H1 (cell line): ENCODE measurements around the gene LECT2. TPM values are rescaled to one million over a fixed set of nuclear protein-coding genes. Genes with fewer than 3 reads are reported as not detected.

ENCODE experiments used
- CTCF ChIA-PET: fragments of 300-600 bp; sonication (Branson Sonifier 250); formaldehyde crosslinking; loops from one replicate; lab custom pipeline; 2021; ENCODE audit not compliant: partially characterized antibody; lab: Charles Lee
- POLR2A ChIA-PET: fragments of 300-600 bp; sonication (Branson Sonifier 250); formaldehyde crosslinking; loops from one replicate; lab custom pipeline; 2021; ENCODE audit warnings: inconsistent platforms; ENCODE audit not compliant: partially characterized antibody; lab: Charles Lee
- DNase-seq, 2 experiments: peaks; one replicate each; pipeline versions ENCODE4 v3.0.0 to v3.0.0-alpha.2; 2010 to 2022; ENCODE audit warnings: low spot score in 2 of 2, low read depth in 1 of 2, mixed read lengths in 1 of 2
- FAIRE-seq: peaks from 2 replicates; lab custom pipeline; 2011; peaks lifted over from hg19 to GRCh38; lab: Jason Lieb, UNC
- H2AFZ ChIP-seq: 2 replicates; pipeline ENCODE4 v1.8.1; 2012; ENCODE audit warnings: low read length, inconsistent platforms
- H2AK5ac ChIP-seq: 2 replicates; pipeline ENCODE4 v1.6.1; 2013; ENCODE audit warnings: low read depth, low read length
- H2BK120ac ChIP-seq: replicated peaks from 2 replicates; pipeline ENCODE3; 2013; ENCODE audit warnings: low read depth, low read length, inconsistent platforms
- H2BK12ac ChIP-seq: 2 replicates; pipeline ENCODE4 v1.6.1; 2013; ENCODE audit warnings: low read depth, low read length
- H2BK15ac ChIP-seq: 2 replicates; pipeline ENCODE4 v1.6.1; 2013; ENCODE audit warnings: low read length
- H2BK20ac ChIP-seq: 2 replicates; pipeline ENCODE4 v1.6.1; 2013; ENCODE audit warnings: low read length
- H2BK5ac ChIP-seq: 2 replicates; pipeline ENCODE4 v1.6.1; 2013; ENCODE audit warnings: low read depth, low read length
- H3K14ac ChIP-seq: 2 replicates; pipeline ENCODE4 v1.6.1; 2013; ENCODE audit warnings: inconsistent platforms; ENCODE audit not compliant: insufficient read length
- H3K18ac ChIP-seq: 2 replicates; pipeline ENCODE4 v1.6.1; 2013; ENCODE audit warnings: low read length; ENCODE audit errors: extremely low read depth
- H3K23ac ChIP-seq: 2 replicates; pipeline ENCODE4 v1.6.1; 2013; ENCODE audit warnings: inconsistent platforms; ENCODE audit not compliant: insufficient read length
- H3K23me2 ChIP-seq: 2 replicates; pipeline ENCODE4 v1.6.1; 2013; ENCODE audit warnings: low read depth, low read length
- H3K27ac ChIP-seq: 2 replicates; pipeline ENCODE4 v1.6.1; 2011; ENCODE audit warnings: low read depth, low read length, inconsistent platforms
- H3K27me3 ChIP-seq, 4 experiments: replicated peaks in 1 of 4; 1 replicate in 1 of 4; 2 replicates in 3 of 4; pipeline versions ENCODE4 v1.6.1 to v1.8.1; 2011 to 2013; ENCODE audit warnings: low read length in 3 of 4, mild to moderate bottlenecking in 3 of 4, inconsistent platforms in 2 of 4, mixed read lengths in 2 of 4, moderate library complexity in 1 of 4; ENCODE audit not compliant: control insufficient read depth in 3 of 4, insufficient read depth in 3 of 4; ENCODE audit errors: extremely low read depth in 1 of 4
- H3K36me3 ChIP-seq, 4 experiments: 2 replicates each; pipeline versions ENCODE4 v1.6.1 to v1.8.1; 2011 to 2013; ENCODE audit warnings: mild to moderate bottlenecking in 4 of 4, low read length in 3 of 4, moderate library complexity in 2 of 4, control low read depth in 1 of 4, inconsistent platforms in 1 of 4; ENCODE audit not compliant: insufficient read depth in 4 of 4, control insufficient read depth in 2 of 4
- H3K4ac ChIP-seq: replicated peaks from 2 replicates; pipeline ENCODE3; 2013; ENCODE audit warnings: low read length, low read depth, mixed read lengths, inconsistent platforms; ENCODE audit not compliant: insufficient read length
- H3K4me1 ChIP-seq, 4 experiments: replicated peaks in 1 of 4; 1 replicate in 1 of 4; 2 replicates in 3 of 4; pipeline versions ENCODE4 v1.6.1 to v1.8.1; 2011 to 2013; ENCODE audit warnings: low read length in 3 of 4, inconsistent platforms in 2 of 4, mixed read lengths in 1 of 4; ENCODE audit not compliant: insufficient read depth in 4 of 4, control insufficient read depth in 3 of 4
- H3K4me2 ChIP-seq, 2 experiments: 2 replicates each; pipeline versions ENCODE4 v1.6.1 to v1.8.1; 2011 to 2013; ENCODE audit warnings: low read depth in 2 of 2, low read length in 2 of 2, control low read depth in 1 of 2, inconsistent platforms in 1 of 2, mild to moderate bottlenecking in 1 of 2; ENCODE audit not compliant: insufficient read depth in 1 of 2
- H3K4me3 ChIP-seq, 4 experiments: fragments of 200-600, 300-600 bp in 1 of 4; sonication (generic), shearing (Covaris generic), sonication (Bioruptor Twin) in 1 of 4; 2 replicates each; pipeline versions ENCODE4 v1.5.1 to v1.8.1; 2011 to 2016; ENCODE audit warnings: low read length in 4 of 4, low read depth in 3 of 4, control low read depth in 2 of 4, inconsistent platforms in 2 of 4, mild to moderate bottlenecking in 2 of 4, mixed read lengths in 1 of 4, moderate library complexity in 1 of 4; ENCODE audit not compliant: insufficient read depth in 2 of 4; ENCODE audit errors: extremely low read depth in 1 of 4
- H3K56ac ChIP-seq: replicated peaks from 2 replicates; pipeline ENCODE3; 2013; ENCODE audit warnings: low read depth, mild to moderate bottlenecking, mixed read lengths, low read length, inconsistent platforms; ENCODE audit not compliant: insufficient read length
- H3K79me1 ChIP-seq: 2 replicates; pipeline ENCODE4 v1.6.1; 2013; ENCODE audit warnings: low read depth, low read length, control low read depth
- H3K79me2 ChIP-seq, 2 experiments: 2 replicates each; pipeline versions ENCODE4 v1.6.1 to v1.8.1; 2012 to 2013; ENCODE audit warnings: low read length in 2 of 2, mild to moderate bottlenecking in 2 of 2, inconsistent platforms in 1 of 2; ENCODE audit not compliant: insufficient read depth in 2 of 2, control insufficient read depth in 1 of 2
- H3K9ac ChIP-seq, 4 experiments: replicated peaks in 1 of 4; 1 replicate in 1 of 4; 2 replicates in 3 of 4; pipeline versions ENCODE4 v1.6.1 to v1.8.1; 2011 to 2013; ENCODE audit warnings: low read depth in 3 of 4, low read length in 3 of 4, control low read depth in 2 of 4, mild to moderate bottlenecking in 2 of 4, moderate library complexity in 2 of 4, inconsistent platforms in 1 of 4; ENCODE audit errors: extremely low read depth in 1 of 4
- H3K9me3 ChIP-seq, 2 experiments: 2 replicates each; pipeline versions ENCODE4 v1.6.1 to v1.8.1; 2012 to 2013; ENCODE audit warnings: mild to moderate bottlenecking in 2 of 2, moderate library complexity in 2 of 2, control low read depth in 1 of 2, inconsistent platforms in 1 of 2, low read depth in 1 of 2, low read length in 1 of 2, mixed read lengths in 1 of 2; ENCODE audit not compliant: insufficient read depth in 2 of 2
- H4K20me1 ChIP-seq, 2 experiments: replicated peaks in 1 of 2; 2 replicates each; pipeline versions ENCODE3 to v1.8.1; 2011 to 2013; ENCODE audit warnings: inconsistent platforms in 2 of 2, low read length in 2 of 2, mild to moderate bottlenecking in 1 of 2; ENCODE audit not compliant: insufficient read depth in 2 of 2, control insufficient read depth in 1 of 2
- H4K5ac ChIP-seq: 2 replicates; pipeline ENCODE4 v1.6.1; 2013; ENCODE audit warnings: low read length, low read depth, mixed read lengths, inconsistent platforms; ENCODE audit not compliant: insufficient read length
- H4K8ac ChIP-seq: 2 replicates; pipeline ENCODE4 v1.8.0; 2013; ENCODE audit warnings: mild to moderate bottlenecking, moderate library complexity, low read length, inconsistent platforms; ENCODE audit not compliant: insufficient read depth; ENCODE audit errors: extremely low read depth
- H4K91ac ChIP-seq: replicated peaks from 2 replicates; pipeline ENCODE3; 2013; ENCODE audit warnings: low read length, mixed read lengths, inconsistent platforms; ENCODE audit not compliant: insufficient read length
- CEBPB ChIP-seq: IDR thresholded peaks from 2 replicates; pipeline ENCODE4 v1.6.1; 2012; ENCODE audit warnings: low read depth, low read length
- CHD2 ChIP-seq: IDR thresholded peaks from 2 replicates; pipeline ENCODE4 v1.6.1; 2012; ENCODE audit warnings: low read length, improper control_type of control experiment
- GABPA ChIP-seq: IDR thresholded peaks from 2 replicates; pipeline ENCODE4 v1.6.1; 2011; ENCODE audit warnings: mild to moderate bottlenecking, low read length, moderate library complexity, borderline replicate concordance; ENCODE audit not compliant: insufficient read depth
- HDAC2 ChIP-seq, 2 experiments: fragments of 300-600 bp in 1 of 2; sonication (generic) in 1 of 2; IDR thresholded peaks; 2 replicates each; pipeline ENCODE4 v1.6.1; 2011 to 2012; ENCODE audit warnings: low read depth in 2 of 2, low read length in 2 of 2, mild to moderate bottlenecking in 2 of 2, moderate library complexity in 2 of 2, borderline replicate concordance in 1 of 2, inconsistent platforms in 1 of 2
- KDM1A ChIP-seq: fragments of 200-600, 300-600 bp; sonication (generic); IDR thresholded peaks from 2 replicates; pipeline ENCODE4 v1.7.1; 2016; ENCODE audit warnings: mild to moderate bottlenecking, low read length, borderline replicate concordance
- KDM4A ChIP-seq: IDR thresholded peaks from one replicate; pipeline ENCODE4 v1.7.1; 2012; ENCODE audit warnings: low read depth, mild to moderate bottlenecking, moderate library complexity, low read length, inconsistent platforms; ENCODE audit not compliant: severe bottlenecking
- POLR2A ChIP-seq, 2 experiments: IDR thresholded peaks; 1 replicate in 1 of 2; 2 replicates in 1 of 2; pipeline ENCODE4 v1.6.1; 2011; ENCODE audit warnings: low read depth in 2 of 2, low read length in 2 of 2, mild to moderate bottlenecking in 2 of 2; ENCODE audit errors: control extremely low read depth in 1 of 2
- RFX5 ChIP-seq: IDR thresholded peaks from 2 replicates; pipeline ENCODE4 v1.6.1; 2011; ENCODE audit warnings: low read depth, low read length, improper control_type of control experiment, borderline replicate concordance
- RXRA ChIP-seq: IDR thresholded peaks from 2 replicates; pipeline ENCODE4 v1.6.1; 2011; ENCODE audit warnings: low read depth, mild to moderate bottlenecking, low read length, moderate library complexity; ENCODE audit not compliant: insufficient read depth
- SIRT6 ChIP-seq: IDR thresholded peaks from one replicate; pipeline ENCODE4 v1.7.1; 2012; ENCODE audit warnings: low read length, inconsistent platforms
- WGBS, 2 experiments: shearing (Covaris generic) in 1 of 2; methylation state at CpG; one replicate each; pipeline versions ENCODE4 v1.1.6 to v1.1.7; 2013 to 2015; ENCODE audit warnings: low lambda C conversion rate in 2 of 2, mixed read lengths in 2 of 2, inconsistent platforms in 1 of 2, low coverage in 1 of 2, missing lambda C conversion rate in 1 of 2; ENCODE audit not compliant: insufficient replicate concordance in 2 of 2, insufficient coverage in 1 of 2, insufficient read length in 1 of 2; ENCODE audit errors: extremely low coverage in 1 of 2, missing lambda C conversion rate in 1 of 2; 5-methylcytosine and 5-hydroxymethylcytosine counted together
- polyA plus RNA-seq, 7 experiments: library from polyadenylated mRNA; depleted of rRNA in 3 of 7; stranded (reverse) in 5 of 7; unstranded in 2 of 7; fragments of >200 nt in 5 of 7; fragments of 200-250 nt in 2 of 7; gene quantifications; 1 replicate in 5 of 7; 2 replicates in 1 of 7; 4 replicates in 1 of 7; pipeline versions ENCODE4 v1.2.1 to v1.2.3, GENCODE V29; 2011 to 2013; ENCODE audit warnings: missing spikeins in 2 of 7, mixed read lengths in 2 of 7
- total RNA-seq: library from RNA; stranded (reverse); fragmentation: NEBNext Ultra II Directional; extraction: Animal tissue kit (Norgen Biotek cat#: 25700); gene quantifications from 2 replicates; pipeline ENCODE4 v1.2.1, GENCODE V29; 2021
- TF ChIP-seq, protein P1 (sequence below), 3 experiments: IDR thresholded peaks; 1 replicate in 2 of 3; 2 replicates in 1 of 3; pipeline versions ENCODE4 v1.5.1 to v1.6.1; 2011; ENCODE audit warnings: low read length in 3 of 3, mild to moderate bottlenecking in 3 of 3, inconsistent platforms in 2 of 3, low read depth in 1 of 3, moderate library complexity in 1 of 3; ENCODE audit not compliant: insufficient read depth in 1 of 3; ENCODE audit errors: control extremely low read depth in 1 of 3

Gene LECT2
- total and polyA plus RNA-seq, 2 of the 8 experiments (the other 6 are each of a cell fraction or from before 2014, with no cell fraction given): not detected

DNA sequence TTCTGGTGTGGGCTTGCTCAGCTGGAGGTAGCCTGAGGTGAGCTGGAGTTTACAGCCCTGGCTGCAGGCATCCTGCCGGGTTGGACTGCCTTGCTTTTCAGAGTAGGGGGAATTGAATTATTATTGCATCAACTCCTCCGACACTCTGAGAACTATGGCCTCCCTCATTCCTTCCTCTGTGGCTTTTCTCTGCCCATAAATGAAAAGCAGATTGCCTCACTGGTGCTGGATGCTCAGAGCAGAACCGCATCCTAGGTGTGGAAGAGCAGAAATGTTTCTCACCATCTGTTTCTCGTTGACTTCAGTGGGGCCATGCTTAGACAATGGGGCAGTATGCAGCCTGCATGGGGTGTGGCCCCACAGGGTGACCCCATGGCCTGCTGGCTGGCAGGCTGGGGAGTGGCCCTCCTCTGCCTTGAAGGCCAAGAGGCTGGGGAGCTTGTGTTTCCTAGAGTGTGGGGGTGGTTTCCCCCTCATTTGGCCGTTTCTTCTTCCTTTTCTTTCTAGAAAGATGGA, 46.7 kb upstream of the LECT2 start:
- H3K27ac ChIP-seq: no peak overlapping the region
- FAIRE-seq: no peak
- TF ChIP-seq HDAC2 (IDR thresholded peaks at IDR 0.05; ENCODE audit: borderline replicate concordance in 1 of 2, low read depth in 2 of 2, low read length in 2 of 2) (no peak), RFX5 (no peak), GABPA (no peak), RXRA (no peak), KDM1A (no peak), CEBPB (no peak), POLR2A (IDR thresholded peaks at IDR 0.05; ENCODE audit: control extremely low read depth in 1 of 2, low read depth in 2 of 2, low read length in 2 of 2) (no peak), KDM4A (no peak), CHD2 (no peak), SIRT6 (no peak)
- TF ChIP-seq, protein P1, sequence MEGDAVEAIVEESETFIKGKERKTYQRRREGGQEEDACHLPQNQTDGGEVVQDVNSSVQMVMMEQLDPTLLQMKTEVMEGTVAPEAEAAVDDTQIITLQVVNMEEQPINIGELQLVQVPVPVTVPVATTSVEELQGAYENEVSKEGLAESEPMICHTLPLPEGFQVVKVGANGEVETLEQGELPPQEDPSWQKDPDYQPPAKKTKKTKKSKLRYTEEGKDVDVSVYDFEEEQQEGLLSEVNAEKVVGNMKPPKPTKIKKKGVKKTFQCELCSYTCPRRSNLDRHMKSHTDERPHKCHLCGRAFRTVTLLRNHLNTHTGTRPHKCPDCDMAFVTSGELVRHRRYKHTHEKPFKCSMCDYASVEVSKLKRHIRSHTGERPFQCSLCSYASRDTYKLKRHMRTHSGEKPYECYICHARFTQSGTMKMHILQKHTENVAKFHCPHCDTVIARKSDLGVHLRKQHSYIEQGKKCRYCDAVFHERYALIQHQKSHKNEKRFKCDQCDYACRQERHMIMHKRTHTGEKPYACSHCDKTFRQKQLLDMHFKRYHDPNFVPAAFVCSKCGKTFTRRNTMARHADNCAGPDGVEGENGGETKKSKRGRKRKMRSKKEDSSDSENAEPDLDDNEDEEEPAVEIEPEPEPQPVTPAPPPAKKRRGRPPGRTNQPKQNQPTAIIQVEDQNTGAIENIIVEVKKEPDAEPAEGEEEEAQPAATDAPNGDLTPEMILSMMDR (IDR thresholded peaks at IDR 0.05; ENCODE audit: control extremely low read depth in 1 of 3, insufficient read depth in 1 of 3, low read depth in 1 of 3, low read length in 3 of 3): no peak

More for the DNA sequence above, 46.7 kb upstream of the LECT2 start:
- Histone ChIP-seq H4K20me1 (no peaks in the 10 kb centered on the region), H4K5ac (no peak overlapping the region), H2AK5ac (no peak overlapping the region), H3K79me2 (no peaks in the 10 kb centered on the region), H4K8ac (0 out of 2 replicates have a peak overlapping the region, but pooled peaks have one; percentile 41), H3K79me1 (no peaks in the 10 kb centered on the region), H3K9me3 (no peaks in the 10 kb centered on the region), H3K23ac (no peak overlapping the region), H3K56ac (no peak overlapping the region), H3K27me3 (no peaks in the 10 kb centered on the region; a peak in 1 of 7 replicates), H3K23me2 (no peaks in the 10 kb centered on the region), H4K91ac (no peak overlapping the region), H3K36me3 (no peaks in the 10 kb centered on the region), H3K4me2 (no peak overlapping the region), H2BK20ac (no peak overlapping the region), H2BK120ac (no peak overlapping the region), H2AFZ (peak overlapping the region; percentile 57; the same call in 1 of the 2 replicates), H3K4ac (no peak overlapping the region), H3K9ac (no peak overlapping the region), H3K18ac (no peak overlapping the region), H2BK15ac (no peak overlapping the region), H2BK12ac (no peak overlapping the region), H3K14ac (no peak overlapping the region), H3K4me1 (0 out of 7 replicates have a peak, but pooled peaks cover 0 to 4% (median 0%) of the 10 kb centered on the region in 4 experiments), H2BK5ac (no peak overlapping the region), H3K4me3 (no peak overlapping the region)
- ChIA-PET POLR2A (no interaction called here), CTCF (interaction anchor here (0.8 to 6.6 kb wide), 7 partner anchors 14 to 83 kb away, joined by 3 to 30 read pairs (median 4); no protein-coding TSS in a partner anchor)
- no peak for DNase-seq
- WGBS, 2 experiments: 90% methylated on average over 5 of the region's 5 CpGs; no CpG with 5 or more reads in 1 of the 2 experiments
